ENCODE results near the gene ADAMTSL2. TPM values are rescaled to one million over a fixed set of nuclear protein-coding genes. Genes with fewer than 3 reads are reported as not detected.

The ADAMTSL2 gene
- total RNA-seq, 4 donors from 2014 or later, result 0.64 to 2.4 (median 1.5) TPM

DNA sequence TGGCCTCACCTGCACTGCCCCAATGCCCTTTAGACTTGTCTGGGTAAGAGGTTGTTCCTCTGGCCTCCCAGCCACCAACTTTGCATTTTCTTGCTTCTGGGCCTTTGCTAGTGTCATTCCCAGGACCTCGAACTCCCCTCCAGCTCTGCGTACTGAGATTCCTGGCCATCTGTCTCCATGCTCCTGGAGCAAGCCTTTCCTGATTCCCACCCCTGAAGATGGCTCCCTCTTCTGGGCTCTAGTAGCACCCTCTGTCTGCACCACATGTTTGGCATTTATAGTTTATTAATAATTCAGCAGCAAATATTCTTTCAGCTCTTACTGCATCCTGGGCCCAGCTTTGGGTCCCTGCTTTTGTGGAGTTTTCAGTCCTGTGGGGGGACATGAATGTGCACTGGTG lies 59.8 kb downstream of the ADAMTSL2 start:
- no peak overlapping the region for H3K4me3 ChIP-seq
- intact Hi-C loops (cut with DNase I; ENCODE audit: low total_unique reads), result no loop called here
- in situ Hi-C loops (cut with MboI; ENCODE audit: low pct_ligation_motif_present in 1 of 4, low pct_unique_long_range_greater_than_20kb in 1 of 4, low sequenced_read_pairs in 3 of 4), result no loop called here
- 83 to 100% methylated on average over 1 to 2 of the region's 2 CpGs for WGBS, 2 donors (ENCODE audit: low coverage in 1 of 2)
- H3K4me1 ChIP-seq, result no peaks in the 10 kb centered on the region
- no peaks in the 10 kb centered on the region for H3K36me3 ChIP-seq
- peaks cover 3% of the 10 kb centered on the region for H3K27me3 ChIP-seq
- peaks cover 14% of the 10 kb centered on the region in 2 donors for H3K9me3 ChIP-seq
- no peak overlapping the region for H3K27ac ChIP-seq
- TF ChIP-seq POLR2AphosphoS5 (IDR thresholded peaks at IDR 0.05) (no peak), EP300 (IDR thresholded peaks at IDR 0.05; ENCODE audit: low read depth) (no peak), POLR2A (IDR thresholded peaks at IDR 0.05) (no peak)
- TF ChIP-seq, protein P1, sequence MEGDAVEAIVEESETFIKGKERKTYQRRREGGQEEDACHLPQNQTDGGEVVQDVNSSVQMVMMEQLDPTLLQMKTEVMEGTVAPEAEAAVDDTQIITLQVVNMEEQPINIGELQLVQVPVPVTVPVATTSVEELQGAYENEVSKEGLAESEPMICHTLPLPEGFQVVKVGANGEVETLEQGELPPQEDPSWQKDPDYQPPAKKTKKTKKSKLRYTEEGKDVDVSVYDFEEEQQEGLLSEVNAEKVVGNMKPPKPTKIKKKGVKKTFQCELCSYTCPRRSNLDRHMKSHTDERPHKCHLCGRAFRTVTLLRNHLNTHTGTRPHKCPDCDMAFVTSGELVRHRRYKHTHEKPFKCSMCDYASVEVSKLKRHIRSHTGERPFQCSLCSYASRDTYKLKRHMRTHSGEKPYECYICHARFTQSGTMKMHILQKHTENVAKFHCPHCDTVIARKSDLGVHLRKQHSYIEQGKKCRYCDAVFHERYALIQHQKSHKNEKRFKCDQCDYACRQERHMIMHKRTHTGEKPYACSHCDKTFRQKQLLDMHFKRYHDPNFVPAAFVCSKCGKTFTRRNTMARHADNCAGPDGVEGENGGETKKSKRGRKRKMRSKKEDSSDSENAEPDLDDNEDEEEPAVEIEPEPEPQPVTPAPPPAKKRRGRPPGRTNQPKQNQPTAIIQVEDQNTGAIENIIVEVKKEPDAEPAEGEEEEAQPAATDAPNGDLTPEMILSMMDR (IDR thresholded peaks at IDR 0.05), result no peak
- DNase-seq, result no peak

- no peak overlapping the region for H3K27ac ChIP-seq
- TF ChIP-seq POLR2A (IDR thresholded peaks at IDR 0.05), result no peak
- TF ChIP-seq POLR2AphosphoS5 (IDR thresholded peaks at IDR 0.05), result no peak
- TF ChIP-seq, protein P1 (IDR thresholded peaks at IDR 0.05), result no peak
- TF ChIP-seq EP300 (IDR thresholded peaks at IDR 0.05; ENCODE audit: low read depth), result no peak
- WGBS, 2 donors (ENCODE audit: low coverage in 1 of 2), result 79 to 82% methylated on average over 3 to 8 of the region's 8 CpGs
Observed at GRCh38 chr9:133595910-133596309, 61.4 kb downstream of the ADAMTSL2 start.

GRCh38 chr9:133597316-133597957 lies 62.9 kb downstream of the ADAMTSL2 start:
- no peak for TF ChIP-seq POLR2AphosphoS5 (IDR thresholded peaks at IDR 0.05)
- TF ChIP-seq, protein P1 (IDR thresholded peaks at IDR 0.05), result no peak
- TF ChIP-seq POLR2A (IDR thresholded peaks at IDR 0.05), result no peak
- no peak for TF ChIP-seq EP300 (IDR thresholded peaks at IDR 0.05; ENCODE audit: low read depth)
- H3K27ac ChIP-seq, result no peak overlapping the region
- no peaks in the 10 kb centered on the region for H3K4me1 ChIP-seq

More at GRCh38 chr9:133595910-133596309, 61.4 kb downstream of the ADAMTSL2 start:
- no peak for DNase-seq
- no peaks in the 10 kb centered on the region for H3K4me1 ChIP-seq
- H3K27me3 ChIP-seq, result no peaks in the 10 kb centered on the region
- H3K9me3 ChIP-seq, result peaks cover 14% of the 10 kb centered on the region in 2 donors
- intact Hi-C loops (cut with DNase I; ENCODE audit: low total_unique reads) (no loop called here), in situ Hi-C loops (cut with MboI; ENCODE audit: low pct_ligation_motif_present in 1 of 4, low pct_unique_long_range_greater_than_20kb in 1 of 4, low sequenced_read_pairs in 3 of 4) (no loop called here)
- H3K36me3 ChIP-seq, result no peaks in the 10 kb centered on the region
- H3K4me3 ChIP-seq, result no peak overlapping the region

DNA sequence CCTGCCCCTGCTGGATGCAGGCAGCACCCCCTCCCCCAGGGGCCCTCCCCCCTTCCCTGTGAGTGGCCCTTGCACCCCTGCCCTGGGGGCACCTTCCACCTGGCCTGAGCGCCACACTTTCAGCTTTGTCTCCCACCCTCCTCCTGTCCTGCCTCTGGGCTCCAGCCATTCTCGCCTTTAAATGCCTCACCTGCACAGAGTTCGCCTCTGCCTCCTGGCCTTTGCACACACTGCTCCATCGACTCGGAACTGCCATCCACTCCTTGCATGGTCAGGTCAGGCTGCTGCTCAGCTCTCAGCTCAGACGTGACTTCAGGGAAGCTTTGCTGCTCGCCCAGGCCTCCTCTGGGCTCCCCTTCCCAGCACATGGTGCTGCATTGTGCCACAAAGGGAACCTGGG lies 64.5 kb downstream of the ADAMTSL2 start:
- TF ChIP-seq POLR2A (IDR thresholded peaks at IDR 0.05), result no peak
- TF ChIP-seq POLR2AphosphoS5 (IDR thresholded peaks at IDR 0.05), result no peak
- 78% methylated on average over 7 of the region's 7 CpGs; no CpG with 5 or more reads in 1 of the 2 donors for WGBS, 2 donors (ENCODE audit: low coverage in 1 of 2)
- in situ Hi-C loops (cut with MboI; ENCODE audit: low pct_ligation_motif_present in 1 of 4, low pct_unique_long_range_greater_than_20kb in 1 of 4, low sequenced_read_pairs in 3 of 4), result no loop called here
- Histone ChIP-seq H3K27ac (no peak overlapping the region), H3K4me1 (no peaks in the 10 kb centered on the region), H3K36me3 (no peaks in the 10 kb centered on the region), H3K4me3 (no peak overlapping the region), H3K27me3 (peaks cover 14% of the 10 kb centered on the region), H3K9me3 (peaks cover 14% of the 10 kb centered on the region in 2 donors)
- no peak for DNase-seq
- intact Hi-C loops (cut with DNase I; ENCODE audit: low total_unique reads), result no loop called here

More at GRCh38 chr9:133597316-133597957, 62.9 kb downstream of the ADAMTSL2 start:
- Histone ChIP-seq H3K4me3 (no peak overlapping the region), H3K27me3 (peaks cover 4% of the 10 kb centered on the region), H3K36me3 (no peaks in the 10 kb centered on the region), H3K9me3 (peaks cover 14% of the 10 kb centered on the region in 2 donors)
- no peak for DNase-seq
- in situ Hi-C loops (cut with MboI; ENCODE audit: low pct_ligation_motif_present in 1 of 4, low pct_unique_long_range_greater_than_20kb in 1 of 4, low sequenced_read_pairs in 3 of 4), result no loop called here
- intact Hi-C loops (cut with DNase I; ENCODE audit: low total_unique reads), result no loop called here
- 77 to 79% methylated on average over 7 of the region's 7 CpGs for WGBS, 2 donors (ENCODE audit: low coverage in 1 of 2)
